PC-9 (cell line): ENCODE results near the gene EPB41L3. TPM values are rescaled to one million over a fixed set of nuclear protein-coding genes. Genes with fewer than 3 reads are reported as not detected.

Source experiments
- BruUV-seq: library from RNA; stranded (reverse); fragments of 400-500 nt; replicated peaks from 2 replicates; lab custom pipeline; 2021; lab: Mats Ljungman, UMichigan
- CTCF ChIA-PET: fragments of 300-600 bp; sonication (Branson Sonifier 250); formaldehyde crosslinking; loops from one replicate; lab custom pipeline; 2022; ENCODE audit warnings: antibody characterized with exemption; lab: Charles Lee
- POLR2A ChIA-PET: fragments of 300-600 bp; sonication (Branson Sonifier 250); formaldehyde crosslinking; loops from one replicate; lab custom pipeline; 2022; ENCODE audit warnings: antibody characterized with exemption; ENCODE audit not compliant: unreplicated experiment; lab: Charles Lee
- DNase-seq, 2 experiments: peaks; one replicate each; pipeline versions ENCODE4 v3.0.0 to v3.0.0-alpha.2; 2015 to 2022; ENCODE audit warnings: mixed read lengths in 1 of 2
- H2AFZ ChIP-seq: fragments of 200-600 bp; sonication (generic); 2 replicates; pipeline ENCODE4 v1.8.1; 2017; ENCODE audit warnings: antibody characterized with exemption
- H3F3A ChIP-seq: fragments of 200-600 bp; sonication (generic); 2 replicates; pipeline ENCODE4 v1.8.1; 2017; ENCODE audit warnings: antibody characterized with exemption, mild to moderate bottlenecking, low read depth; ENCODE audit not compliant: insufficient read depth
- H3K27ac ChIP-seq: fragments of 200-600 bp; sonication (generic); 2 replicates; pipeline ENCODE4 v1.6.1; 2016; ENCODE audit warnings: mixed run types
- H3K27me3 ChIP-seq: fragments of 200-600 bp; sonication (generic); 2 replicates; pipeline ENCODE4 v1.6.1; 2016; ENCODE audit warnings: low read depth, mixed run types; ENCODE audit not compliant: insufficient read depth
- H3K36me3 ChIP-seq: fragments of 200-600 bp; sonication (generic); 2 replicates; pipeline ENCODE4 v1.6.1; 2016; ENCODE audit warnings: low read depth, mixed run types
- H3K4me1 ChIP-seq: fragments of 200-600 bp; sonication (generic); replicated peaks from 2 replicates; pipeline ENCODE4 v1.6.1; 2016; ENCODE audit warnings: mixed run types; ENCODE audit not compliant: insufficient read depth
- H3K4me2 ChIP-seq: fragments of 200-600 bp; sonication (generic); 2 replicates; pipeline ENCODE4 v1.6.1; 2017; ENCODE audit warnings: mixed run types
- H3K4me3 ChIP-seq: fragments of 200-600 bp; sonication (generic); 2 replicates; pipeline ENCODE4 v1.6.1; 2016; ENCODE audit warnings: mixed run types
- H3K79me2 ChIP-seq: fragments of 200-600 bp; sonication (generic); 2 replicates; pipeline ENCODE4 v1.6.1; 2017; ENCODE audit warnings: low read depth, mixed run types
- H3K9me2 ChIP-seq: fragments of 200-600 bp; sonication (generic); 2 replicates; pipeline ENCODE4 v1.8.1; 2017; ENCODE audit warnings: mild to moderate bottlenecking; ENCODE audit not compliant: insufficient read depth
- H3K9me3 ChIP-seq: fragments of 200-600 bp; sonication (generic); 2 replicates; pipeline ENCODE4 v1.8.1; 2016; ENCODE audit warnings: low read depth; ENCODE audit not compliant: insufficient read depth
- H4K20me1 ChIP-seq: fragments of 200-600 bp; sonication (generic); 2 replicates; pipeline ENCODE4 v1.8.1; 2017; ENCODE audit not compliant: insufficient read depth
- CTCF ChIP-seq: fragments of 200-600 bp; sonication (generic); conservative IDR thresholded peaks from 2 replicates; pipeline ENCODE4 v1.6.1; 2017; ENCODE audit warnings: mixed run types, antibody characterized with exemption, mild to moderate bottlenecking, moderate library complexity
- EZH2 ChIP-seq: fragments of 200-600 bp; sonication (generic); IDR thresholded peaks from 2 replicates; pipeline ENCODE4 v1.8.0; 2017; ENCODE audit warnings: antibody characterized with exemption, low read depth
- intact Hi-C: fragments of 100-400 bp; cut with micrococcal nuclease; formaldehyde crosslinking; loops from one replicate; pipeline ENCODE4 v1.10.0; 2022; ENCODE audit not compliant: unreplicated experiment
- total RNA-seq: library from RNA; stranded (reverse); gene quantifications from 2 replicates; pipeline ENCODE4 v1.2.3, GENCODE V29; 2021

The EPB41L3 gene
- total RNA-seq, 1 experiment from 2014 or later = not detected

GRCh38 chr18:5463390-5463789 lies 80.4 kb downstream of the EPB41L3 start:
- Histone ChIP-seq H3K36me3 (no peaks in the 10 kb centered on the region), H3K9me3 (no peaks in the 10 kb centered on the region), H3K79me2 (no peaks in the 10 kb centered on the region), H3K27me3 (peaks cover 10% of the 10 kb centered on the region), H2AFZ (no peak overlapping the region), H3F3A (no peaks in the 10 kb centered on the region), H3K4me2 (no peak overlapping the region), H3K27ac (no peak overlapping the region), H3K4me3 (no peak overlapping the region), H3K4me1 (no peaks in the 10 kb centered on the region), H3K9me2 (no peaks in the 10 kb centered on the region), H4K20me1 (no peaks in the 10 kb centered on the region)
- ChIA-PET CTCF (no interaction called here), POLR2A (no interaction called here)
- intact Hi-C loops = no loop called here
- no TSS peak for BruUV-seq
- no peak for DNase-seq
- TF ChIP-seq EZH2 (no peak), CTCF (no peak)

GRCh38 chr18:5462227-5462626 lies 81.6 kb downstream of the EPB41L3 start:
- Histone ChIP-seq H3K36me3 (no peaks in the 10 kb centered on the region), H4K20me1 (no peaks in the 10 kb centered on the region), H2AFZ (no peak overlapping the region), H3K27ac (no peak overlapping the region), H3K9me2 (no peaks in the 10 kb centered on the region), H3K4me1 (no peaks in the 10 kb centered on the region), H3F3A (no peaks in the 10 kb centered on the region), H3K4me2 (no peak overlapping the region), H3K27me3 (peaks cover 14% of the 10 kb centered on the region), H3K9me3 (no peaks in the 10 kb centered on the region), H3K79me2 (no peaks in the 10 kb centered on the region), H3K4me3 (no peak overlapping the region)
- no peak for DNase-seq
- CTCF ChIA-PET = no interaction called here
- POLR2A ChIA-PET = no interaction called here
- intact Hi-C loops = no loop called here
- TF ChIP-seq CTCF (no peak), EZH2 (no peak)
- no TSS peak for BruUV-seq

- no peak overlapping the region for H2AFZ ChIP-seq
- CTCF ChIA-PET = no interaction called here
- TF ChIP-seq EZH2 (no peak), CTCF (no peak)
- no peak overlapping the region for H3K4me3 ChIP-seq
- no TSS peak for BruUV-seq
- no peaks in the 10 kb centered on the region for H3K36me3 ChIP-seq
- intact Hi-C loops = no loop called here
- H4K20me1 ChIP-seq = no peaks in the 10 kb centered on the region; the same call in 1 of the 2 replicates
- peaks cover 24% of the 10 kb centered on the region for H3K27me3 ChIP-seq
- no peaks in the 10 kb centered on the region for H3K4me1 ChIP-seq
- H3K4me2 ChIP-seq = no peak overlapping the region
- no peak for DNase-seq
- POLR2A ChIA-PET = no interaction called here
- H3F3A ChIP-seq = no peaks in the 10 kb centered on the region
- H3K9me3 ChIP-seq = no peaks in the 10 kb centered on the region
- no peaks in the 10 kb centered on the region for H3K9me2 ChIP-seq
- no peaks in the 10 kb centered on the region for H3K79me2 ChIP-seq
- no peak overlapping the region for H3K27ac ChIP-seq
Measured at GRCh38 chr18:5461041-5461440, 82.8 kb downstream of the EPB41L3 start.
